Peyer's patch (tissue), 4 donors: ENCODE measurements around the gene OSCP1. TPM values are rescaled to one million over a fixed set of nuclear protein-coding genes. Genes with fewer than 3 reads are reported as not detected.

Experiments
- DNase-seq, 3 donors: peaks; one replicate each; pipeline ENCODE4 v3.0.0-alpha.2; 2017 to 2019
- H3K27ac ChIP-seq, 4 donors: fragments of 200-600 bp; sonication (generic); one replicate each; pipeline ENCODE4 v1.5.1; 2016 to 2019
- H3K27me3 ChIP-seq, 2 donors: fragments of 200-600 bp; sonication (generic); one replicate each; pipeline ENCODE4 v1.5.1; 2019
- H3K36me3 ChIP-seq, 3 donors: fragments of 200-600 bp; sonication (generic); one replicate each; pipeline ENCODE4 v1.5.1; 2016 to 2019
- H3K4me1 ChIP-seq, 4 donors: fragments of 200-600 bp; sonication (generic); one replicate each; pipeline ENCODE4 v1.5.1; 2016 to 2019
- H3K4me3 ChIP-seq, 4 donors: fragments of 200-600 bp; sonication (generic); 1 replicate in 3 of 4; 2 replicates in 1 of 4; pipeline ENCODE4 v1.5.1; 2016 to 2019; ENCODE audit warnings: mild to moderate bottlenecking in 1 of 4
- H3K9me3 ChIP-seq, 4 donors: fragments of 200-600 bp; sonication (generic); one replicate each; pipeline ENCODE4 v1.5.1; 2016 to 2019; ENCODE audit warnings: mild to moderate bottlenecking in 1 of 4
- CTCF ChIP-seq, 6 experiments: fragments of 450-650 bp in 4 of 6; fragments of 200-600 bp in 2 of 6; sonication (generic) in 1 of 6; IDR thresholded peaks; one replicate each; pipeline ENCODE4 v1.5.1; 2017 to 2019; ENCODE audit warnings: antibody characterized with exemption in 6 of 6, mild to moderate bottlenecking in 3 of 6, moderate library complexity in 1 of 6
- POLR2A ChIP-seq, 2 donors: fragments of 450-650 bp; IDR thresholded peaks; one replicate each; pipeline ENCODE4 v1.5.1; 2017; ENCODE audit warnings: antibody characterized with exemption in 2 of 2, mild to moderate bottlenecking in 2 of 2, moderate library complexity in 2 of 2
- total RNA-seq, 4 donors: library from RNA; depleted of rRNA; stranded (reverse); fragments of >200 nt; gene quantifications; one replicate each; pipeline ENCODE4 v1.1.0, GENCODE V29; 2016

Gene OSCP1
- total RNA-seq, 4 donors from 2014 or later, result 0.67 to 9.9 (median 3.2) TPM

GRCh38 chr1:36463803-36464604 is 13.8 kb upstream of the OSCP1 start, which contains the start of gene MRPS15:
MRPS15 (minus strand) TSS chr1:36464384; CDS start chr1:36464275, 109 bp downstream.
- peaks cover 0 to 10% (median 3%) of the 10 kb centered on the region in 4 donors for H3K4me1 ChIP-seq
- H3K9me3 ChIP-seq, result no peaks in the 10 kb centered on the region
- H3K27ac ChIP-seq, result peak within 1 kb of the TSS; percentile 80 to 88 (median 86)
- H3K4me3 ChIP-seq, result peak within 1 kb of the TSS; percentile 69 to 84 (median 78)
- TF ChIP-seq POLR2A (IDR thresholded peaks at IDR 0.05), result peak; percentile 39 to 66
- TF ChIP-seq CTCF (IDR thresholded peaks at IDR 0.05), result no peak
- DNase-seq, result peak; percentile 95 to 98 (median 98)
- peaks cover 0 to 21% (median 0%) of the 10 kb centered on the region in 3 donors for H3K36me3 ChIP-seq
- H3K27me3 ChIP-seq, result no peaks in the 10 kb centered on the region

GRCh38 chr1:36463463-36463802 is 13.2 kb upstream of the OSCP1 start:
- DNase-seq, result no peak
- TF ChIP-seq CTCF (IDR thresholded peaks at IDR 0.05), result no peak
- TF ChIP-seq POLR2A (IDR thresholded peaks at IDR 0.05), result no peak

GRCh38 chr1:36458910-36459309 is 8.7 kb upstream of the OSCP1 start:
- H3K27me3 ChIP-seq, result no peaks in the 10 kb centered on the region
- DNase-seq, result no peak
- no peak for TF ChIP-seq CTCF (IDR thresholded peaks at IDR 0.05)
- TF ChIP-seq POLR2A (IDR thresholded peaks at IDR 0.05), result no peak
- peaks cover 0 to 10% (median 3%) of the 10 kb centered on the region in 4 donors for H3K4me1 ChIP-seq
- no peak overlapping the region for H3K27ac ChIP-seq
- H3K36me3 ChIP-seq, result peaks cover 0 to 66% (median 0%) of the 10 kb centered on the region in 3 donors
- H3K9me3 ChIP-seq, result no peaks in the 10 kb centered on the region
- H3K4me3 ChIP-seq, result no peak overlapping the region

More at GRCh38 chr1:36463463-36463802, 13.2 kb upstream of the OSCP1 start:
- peaks cover 0 to 25% (median 0%) of the 10 kb centered on the region in 3 donors for H3K36me3 ChIP-seq
- no peaks in the 10 kb centered on the region for H3K9me3 ChIP-seq
- peak overlapping the region in 3 of 4 donors; percentile 80 to 86 (median 85) for H3K27ac ChIP-seq
- H3K4me3 ChIP-seq, result peak overlapping the region; percentile 69 to 84 (median 78)
- peaks cover 0 to 10% (median 3%) of the 10 kb centered on the region in 4 donors for H3K4me1 ChIP-seq
- no peaks in the 10 kb centered on the region for H3K27me3 ChIP-seq

- no peak for DNase-seq
- Histone ChIP-seq H3K27me3 (no peaks in the 10 kb centered on the region), H3K9me3 (no peaks in the 10 kb centered on the region), H3K36me3 (peaks cover 0 to 66% (median 0%) of the 10 kb centered on the region in 3 donors), H3K4me1 (peaks cover 0 to under 1% (median 0%) of the 10 kb centered on the region in 4 donors), H3K4me3 (no peak overlapping the region), H3K27ac (no peak overlapping the region)
- TF ChIP-seq CTCF (IDR thresholded peaks at IDR 0.05) (no peak), POLR2A (IDR thresholded peaks at IDR 0.05) (no peak)
These were observed 7.4 kb upstream of the OSCP1 start for GRCh38 chr1:36457691-36458090.

- no peak overlapping the region for H3K4me3 ChIP-seq
- peaks cover 0 to 59% (median 0%) of the 10 kb centered on the region in 3 donors for H3K36me3 ChIP-seq
- no peak for TF ChIP-seq POLR2A (IDR thresholded peaks at IDR 0.05)
- no peak for TF ChIP-seq CTCF (IDR thresholded peaks at IDR 0.05)
- H3K4me1 ChIP-seq, result no peaks in the 10 kb centered on the region
- no peak for DNase-seq
- no peaks in the 10 kb centered on the region for H3K9me3 ChIP-seq
- no peaks in the 10 kb centered on the region for H3K27me3 ChIP-seq
- H3K27ac ChIP-seq, result no peak overlapping the region
These were observed 6.2 kb upstream of the OSCP1 start for GRCh38 chr1:36456391-36456928.
